Measurements from ENCODE around the gene LAPTM5. TPM values are rescaled to one million over a fixed set of nuclear protein-coding genes. Genes with fewer than 3 reads are reported as not detected.

The LAPTM5 gene, protein sequence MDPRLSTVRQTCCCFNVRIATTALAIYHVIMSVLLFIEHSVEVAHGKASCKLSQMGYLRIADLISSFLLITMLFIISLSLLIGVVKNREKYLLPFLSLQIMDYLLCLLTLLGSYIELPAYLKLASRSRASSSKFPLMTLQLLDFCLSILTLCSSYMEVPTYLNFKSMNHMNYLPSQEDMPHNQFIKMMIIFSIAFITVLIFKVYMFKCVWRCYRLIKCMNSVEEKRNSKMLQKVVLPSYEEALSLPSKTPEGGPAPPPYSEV
- polyA plus RNA-seq = 10 to 100 TPM; 10.5 to 58.1 (median 46.0) TPM
- long read RNA-seq, donor 1 = 0 reads
- long read RNA-seq, donor 2, transcript LAPTM5-201 (8 exons, 2,223 nt) = major isoform, 9 of 10 reads
- long read RNA-seq, donor 2, partial matches to known transcripts = 0 of 10 reads
- long read RNA-seq, donor 2, other reads (novel, unspliced or antisense) = 0 of 10 reads
- long read RNA-seq, donor 3, transcript LAPTM5-201 (8 exons, 2,223 nt) = major isoform, 10 of 17 reads
- long read RNA-seq, donor 3, partial matches to known transcripts = 6 of 17 reads
- long read RNA-seq, donor 3, other reads (novel, unspliced or antisense) = 0 of 17 reads
- long read RNA-seq, donor 4 = 0 reads
- long read RNA-seq, donor 5 = 0 reads
- long read RNA-seq, donor 6, transcript LAPTM5-201 (8 exons, 2,223 nt) = major isoform, 12 of 12 reads
- long read RNA-seq, donor 6, partial matches to known transcripts = 0 of 12 reads
- long read RNA-seq, donor 6, other reads (novel, unspliced or antisense) = 0 of 12 reads
- long read RNA-seq, donor 7 = 0 reads
- long read RNA-seq, donor 8, partial matches to known transcripts = 0 of 2 reads
- long read RNA-seq, donor 8, other reads (novel, unspliced or antisense) = 0 of 2 reads
- long read RNA-seq, donor 9 = 0 reads
- long read RNA-seq, donor 10, transcript LAPTM5-201 (8 exons, 2,223 nt) = major isoform, 12 of 12 reads
- long read RNA-seq, donor 10, partial matches to known transcripts = 0 of 12 reads
- long read RNA-seq, donor 10, other reads (novel, unspliced or antisense) = 0 of 12 reads

DNA sequence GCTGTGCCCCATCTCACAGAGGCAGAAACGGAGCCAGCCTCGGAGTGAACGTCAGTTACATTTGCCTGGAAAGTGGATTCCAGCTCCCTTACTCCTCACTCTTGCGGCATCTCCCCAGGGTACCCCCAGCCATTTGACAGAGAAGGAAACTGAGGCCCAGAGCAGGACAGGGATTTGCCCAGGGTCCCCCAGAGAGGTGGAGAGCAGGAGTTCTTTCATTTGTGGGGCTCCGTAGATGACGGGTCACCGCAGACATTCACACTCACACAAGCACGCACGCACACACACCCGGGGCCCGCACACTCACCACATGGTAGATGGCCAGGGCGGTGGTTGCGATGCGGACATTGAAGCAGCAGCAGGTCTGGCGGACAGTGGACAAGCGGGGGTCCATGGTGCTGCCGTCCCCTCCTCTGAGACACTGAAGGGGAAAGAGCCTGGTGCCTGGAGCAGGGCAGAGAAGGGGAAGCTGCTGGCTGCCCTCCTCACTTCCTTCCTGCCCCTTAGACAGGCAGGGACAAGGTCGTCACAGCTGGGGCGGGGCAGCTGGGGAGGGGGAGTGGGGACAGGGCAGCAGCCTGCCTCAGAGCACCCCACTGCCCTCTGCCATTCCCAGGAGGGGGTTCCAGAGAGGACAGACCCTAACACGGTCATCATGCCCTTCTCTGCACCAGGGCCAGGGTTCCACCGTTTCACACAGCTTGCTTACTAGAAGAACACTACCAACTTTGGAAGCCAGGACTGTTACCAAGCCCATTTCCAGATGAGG is at the start of gene LAPTM5:
Gene LAPTM5 (minus strand): TSS at position 423 of the 769 bp plus-strand sequence. CDS start 29 bp downstream, at position 394.
- H3K27me3 ChIP-seq (ENCODE audit: control insufficient read depth in 3 of 3, insufficient read depth in 3 of 3, low read length in 3 of 3) = no peaks in the 10 kb centered on the region
- no peak for DNase-seq
- peaks cover 0 to 8% of the 10 kb centered on the region in 2 donors for H3K9me3 ChIP-seq (ENCODE audit: control insufficient read depth in 2 of 2, insufficient read depth in 1 of 2, low read depth in 1 of 2, low read length in 1 of 2)
- no peaks in the 10 kb centered on the region for H3K36me3 ChIP-seq (ENCODE audit: control insufficient read depth in 3 of 3, insufficient read depth in 2 of 3, low read depth in 1 of 3, low read length in 3 of 3)
- H3K27ac ChIP-seq (ENCODE audit: low read depth in 1 of 3, low read length in 2 of 3) = peak within 1 kb of the TSS; percentile 4 to 80 (median 20)
- H3K4me1 ChIP-seq (ENCODE audit: control insufficient read depth in 3 of 3, insufficient read depth in 2 of 3, low read depth in 1 of 3, low read length in 2 of 3) = peaks cover 0 to 11% (median 0%) of the 10 kb centered on the region in 3 donors
- WGBS, 3 donors = 54 to 77% (median 66%) methylated on average over 21 of the region's 21 CpGs
- no peak for FAIRE-seq
- H3K4me3 ChIP-seq (ENCODE audit: low read depth in 1 of 3, low read length in 3 of 3) = peak within 1 kb of the TSS; percentile 28 to 64 (median 52)

- WGBS, 3 donors = 49 to 61% (median 58%) methylated on average over 21 to 24 of the region's 24 CpGs
- H3K4me3 ChIP-seq (ENCODE audit: low read depth in 1 of 3, low read length in 3 of 3) = no peak overlapping the region
- H3K27me3 ChIP-seq (ENCODE audit: control insufficient read depth in 3 of 3, insufficient read depth in 3 of 3, low read length in 3 of 3) = peaks cover 0 to 17% (median 2%) of the 10 kb centered on the region in 3 donors
- no peaks in the 10 kb centered on the region for H3K9me3 ChIP-seq (ENCODE audit: control insufficient read depth in 2 of 2, insufficient read depth in 1 of 2, low read depth in 1 of 2, low read length in 1 of 2)
- no peak overlapping the region for H3K27ac ChIP-seq (ENCODE audit: low read depth in 1 of 3, low read length in 2 of 3)
- no peak for FAIRE-seq
- no peaks in the 10 kb centered on the region for H3K36me3 ChIP-seq (ENCODE audit: control insufficient read depth in 3 of 3, insufficient read depth in 2 of 3, low read depth in 1 of 3, low read length in 3 of 3)
- H3K4me1 ChIP-seq (ENCODE audit: control insufficient read depth in 3 of 3, insufficient read depth in 2 of 3, low read depth in 1 of 3, low read length in 2 of 3) = peaks cover 0 to 19% (median 0%) of the 10 kb centered on the region in 3 donors
- DNase-seq = no peak
Observed at GRCh38 chr1:30806381-30807317, 49.1 kb upstream of the LAPTM5 start.

DNA sequence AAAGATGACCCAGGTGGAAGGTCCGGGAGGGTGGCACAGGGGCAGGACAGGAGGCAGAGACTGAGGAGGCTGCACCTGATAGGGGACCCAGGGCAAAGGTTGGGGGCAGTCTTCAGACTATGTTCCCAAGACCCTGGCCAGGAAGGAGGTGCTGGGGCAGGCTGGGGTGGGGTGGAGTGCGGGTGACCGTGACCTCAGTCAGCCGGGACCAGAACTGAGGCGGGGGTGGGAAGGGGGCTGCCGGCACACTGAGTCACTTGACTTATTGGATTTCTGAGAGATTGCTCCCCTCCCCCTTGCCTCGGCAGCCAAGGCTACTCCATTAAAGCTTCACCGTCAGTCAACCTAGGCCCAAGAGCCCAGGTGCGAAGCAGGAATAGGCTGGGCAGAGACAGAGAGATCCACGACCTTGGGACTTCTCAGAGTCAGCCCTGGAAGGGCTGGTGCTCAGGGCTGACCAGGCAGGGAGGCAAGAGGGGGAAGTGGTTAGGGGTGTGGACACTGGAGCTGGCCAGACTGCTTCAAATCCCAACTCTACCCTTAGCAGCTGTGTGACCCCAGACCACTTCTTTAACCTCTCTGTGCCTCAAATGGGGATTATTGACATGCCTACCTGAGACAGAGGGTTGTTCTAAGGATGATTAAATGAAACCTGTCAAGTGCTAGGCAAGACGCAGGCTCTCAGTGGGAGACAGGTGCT is 47.9 kb upstream of the LAPTM5 start:
- Histone ChIP-seq H3K36me3 (ENCODE audit: control insufficient read depth in 3 of 3, insufficient read depth in 2 of 3, low read depth in 1 of 3, low read length in 3 of 3) (no peaks in the 10 kb centered on the region), H3K4me3 (ENCODE audit: low read depth in 1 of 3, low read length in 3 of 3) (no peak overlapping the region), H3K27ac (ENCODE audit: low read depth in 1 of 3, low read length in 2 of 3) (no peak overlapping the region), H3K4me1 (ENCODE audit: control insufficient read depth in 3 of 3, insufficient read depth in 2 of 3, low read depth in 1 of 3, low read length in 2 of 3) (peaks cover 0 to 19% (median 0%) of the 10 kb centered on the region in 3 donors), H3K9me3 (ENCODE audit: control insufficient read depth in 2 of 2, insufficient read depth in 1 of 2, low read depth in 1 of 2, low read length in 1 of 2) (no peaks in the 10 kb centered on the region), H3K27me3 (ENCODE audit: control insufficient read depth in 3 of 3, insufficient read depth in 3 of 3, low read length in 3 of 3) (peaks cover 0 to 17% (median 2%) of the 10 kb centered on the region in 3 donors)
- DNase-seq (no peak), FAIRE-seq (no peak)
- WGBS, 3 donors = 31 to 49% (median 44%) methylated on average over 11 of the region's 11 CpGs

- no peak overlapping the region for H3K4me3 ChIP-seq (ENCODE audit: low read depth in 1 of 3, low read length in 3 of 3)
- H3K4me1 ChIP-seq (ENCODE audit: control insufficient read depth in 3 of 3, insufficient read depth in 2 of 3, low read depth in 1 of 3, low read length in 2 of 3) = peaks cover 0 to 19% (median 0%) of the 10 kb centered on the region in 3 donors
- no peaks in the 10 kb centered on the region for H3K9me3 ChIP-seq (ENCODE audit: control insufficient read depth in 2 of 2, insufficient read depth in 1 of 2, low read depth in 1 of 2, low read length in 1 of 2)
- no peak for FAIRE-seq
- H3K36me3 ChIP-seq (ENCODE audit: control insufficient read depth in 3 of 3, insufficient read depth in 2 of 3, low read depth in 1 of 3, low read length in 3 of 3) = no peaks in the 10 kb centered on the region
- H3K27me3 ChIP-seq (ENCODE audit: control insufficient read depth in 3 of 3, insufficient read depth in 3 of 3, low read length in 3 of 3) = peaks cover 0 to 17% (median 2%) of the 10 kb centered on the region in 3 donors
- WGBS, 3 donors = 72 to 76% (median 75%) methylated on average over 5 of the region's 5 CpGs
- DNase-seq = no peak
- H3K27ac ChIP-seq (ENCODE audit: low read depth in 1 of 3, low read length in 2 of 3) = no peak overlapping the region
Observed at GRCh38 chr1:30804822-30805221, 47.2 kb upstream of the LAPTM5 start.

DNA sequence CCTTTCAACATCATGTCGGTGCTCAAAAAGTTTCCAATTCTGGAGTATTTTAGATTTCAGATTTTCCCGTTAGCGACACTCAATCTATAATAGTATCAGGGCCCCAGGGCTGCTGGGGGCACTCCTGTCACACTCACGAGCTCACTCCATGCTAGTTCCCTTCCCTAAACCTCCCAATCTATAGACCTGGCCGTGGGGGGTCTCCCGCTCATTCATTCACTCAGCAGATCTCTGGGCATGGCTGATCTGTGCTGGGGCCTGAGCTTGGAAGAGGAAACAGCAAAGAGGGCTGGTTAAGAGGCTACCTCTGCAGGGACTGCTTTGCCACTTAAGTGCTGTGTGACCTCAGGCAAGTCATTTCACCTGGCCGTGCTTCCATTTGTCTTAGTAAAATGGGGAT is 46.8 kb upstream of the LAPTM5 start:
- no peaks in the 10 kb centered on the region for H3K36me3 ChIP-seq (ENCODE audit: control insufficient read depth in 3 of 3, insufficient read depth in 2 of 3, low read depth in 1 of 3, low read length in 3 of 3)
- peaks cover 0 to 19% (median 0%) of the 10 kb centered on the region in 3 donors for H3K4me1 ChIP-seq (ENCODE audit: control insufficient read depth in 3 of 3, insufficient read depth in 2 of 3, low read depth in 1 of 3, low read length in 2 of 3)
- 86 to 90% (median 86%) methylated on average over 7 of the region's 7 CpGs for WGBS, 3 donors
- DNase-seq = no peak
- FAIRE-seq = no peak
- no peak overlapping the region for H3K27ac ChIP-seq (ENCODE audit: low read depth in 1 of 3, low read length in 2 of 3)
- no peak overlapping the region for H3K4me3 ChIP-seq (ENCODE audit: low read depth in 1 of 3, low read length in 3 of 3)
- no peaks in the 10 kb centered on the region for H3K9me3 ChIP-seq (ENCODE audit: control insufficient read depth in 2 of 2, insufficient read depth in 1 of 2, low read depth in 1 of 2, low read length in 1 of 2)
- peaks cover 0 to 17% (median 2%) of the 10 kb centered on the region in 3 donors for H3K27me3 ChIP-seq (ENCODE audit: control insufficient read depth in 3 of 3, insufficient read depth in 3 of 3, low read length in 3 of 3)

DNA sequence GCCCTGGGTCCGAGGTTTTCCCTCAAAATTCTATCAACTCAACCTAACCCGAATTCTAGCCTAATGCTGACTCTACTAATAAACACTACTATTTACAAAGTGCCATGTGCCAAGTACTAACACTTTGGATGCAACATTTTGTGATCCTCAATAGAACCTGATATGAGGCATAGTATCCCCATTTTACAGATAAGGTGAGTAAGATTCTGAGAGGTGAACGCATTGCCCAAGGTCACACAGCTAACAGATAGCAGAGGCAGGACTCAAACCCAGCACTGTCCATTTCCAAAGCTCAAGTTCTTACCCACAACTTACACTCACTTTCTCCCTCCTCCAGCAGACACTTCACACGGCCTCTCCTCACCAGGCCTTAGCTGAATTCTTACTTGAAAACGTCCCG is 46.0 kb upstream of the LAPTM5 start:
- H3K4me3 ChIP-seq (ENCODE audit: low read depth in 1 of 3, low read length in 3 of 3) = no peak overlapping the region
- no peaks in the 10 kb centered on the region for H3K9me3 ChIP-seq (ENCODE audit: control insufficient read depth in 2 of 2, insufficient read depth in 1 of 2, low read depth in 1 of 2, low read length in 1 of 2)
- H3K36me3 ChIP-seq (ENCODE audit: control insufficient read depth in 3 of 3, insufficient read depth in 2 of 3, low read depth in 1 of 3, low read length in 3 of 3) = peaks cover 0 to under 1% (median 0%) of the 10 kb centered on the region in 3 donors
- DNase-seq (no peak), FAIRE-seq (no peak)
- peaks cover 0 to 19% (median 0%) of the 10 kb centered on the region in 3 donors for H3K4me1 ChIP-seq (ENCODE audit: control insufficient read depth in 3 of 3, insufficient read depth in 2 of 3, low read depth in 1 of 3, low read length in 2 of 3)
- H3K27ac ChIP-seq (ENCODE audit: low read depth in 1 of 3, low read length in 2 of 3) = no peak overlapping the region
- WGBS, 3 donors = 73 to 85% (median 76%) methylated on average over 6 of the region's 6 CpGs
- peaks cover 0 to 17% (median 2%) of the 10 kb centered on the region in 3 donors for H3K27me3 ChIP-seq (ENCODE audit: control insufficient read depth in 3 of 3, insufficient read depth in 3 of 3, low read length in 3 of 3)

GRCh38 chr1:30801771-30802198 is 44.2 kb upstream of the LAPTM5 start:
- Histone ChIP-seq H3K4me1 (ENCODE audit: control insufficient read depth in 3 of 3, insufficient read depth in 2 of 3, low read depth in 1 of 3, low read length in 2 of 3) (peaks cover 0 to 13% (median 0%) of the 10 kb centered on the region in 3 donors), H3K36me3 (ENCODE audit: control insufficient read depth in 3 of 3, insufficient read depth in 2 of 3, low read depth in 1 of 3, low read length in 3 of 3) (peaks cover 0 to 2% (median 0%) of the 10 kb centered on the region in 3 donors), H3K27me3 (ENCODE audit: control insufficient read depth in 3 of 3, insufficient read depth in 3 of 3, low read length in 3 of 3) (peaks cover 0 to 9% (median 2%) of the 10 kb centered on the region in 3 donors), H3K9me3 (ENCODE audit: control insufficient read depth in 2 of 2, insufficient read depth in 1 of 2, low read depth in 1 of 2, low read length in 1 of 2) (no peaks in the 10 kb centered on the region), H3K4me3 (ENCODE audit: low read depth in 1 of 3, low read length in 3 of 3) (peak overlapping the region in 1 of 3 donors; percentile 11), H3K27ac (ENCODE audit: low read depth in 1 of 3, low read length in 2 of 3) (no peak overlapping the region)
- 1 to 4% (median 3%) methylated on average over 19 of the region's 19 CpGs for WGBS, 3 donors
- FAIRE-seq (no peak), DNase-seq (peak; percentile 57 to 80)
